PC-3 (cell line): ENCODE measurements around the gene SMOC2. TPM values are rescaled to one million over a fixed set of nuclear protein-coding genes. Genes with fewer than 3 reads are reported as not detected.

Source experiments
- ATAC-seq: fragments of 200-7000 bp; cut with Tn5 transposase; 2 replicates; pipeline ENCODE4 v1.9.1; 2020; ENCODE audit warnings: mild to moderate bottlenecking, moderate library complexity
- BruUV-seq: library from RNA; stranded (reverse); fragments of 400-500 nt; replicated peaks from 2 replicates; lab custom pipeline; 2021; lab: Mats Ljungman, UMichigan
- CTCF ChIA-PET: fragments of 300-600 bp; sonication (Branson Sonifier 250); formaldehyde crosslinking; loops from one replicate; lab custom pipeline; 2022; ENCODE audit warnings: antibody characterized with exemption; lab: Charles Lee
- POLR2A ChIA-PET: fragments of 300-600 bp; sonication (Branson Sonifier 250); formaldehyde crosslinking; loops from one replicate; lab custom pipeline; 2022; ENCODE audit warnings: antibody characterized with exemption; ENCODE audit not compliant: unreplicated experiment; lab: Charles Lee
- DNase-seq: peaks from one replicate; pipeline ENCODE4 v3.0.0-alpha.2; 2015
- H2AFZ ChIP-seq: fragments of 300-600 bp; sonication (generic); 2 replicates; pipeline ENCODE4 v1.6.0; 2016; ENCODE audit warnings: antibody characterized with exemption, low read length
- H3F3A ChIP-seq: fragments of 300-600 bp; sonication (generic); one replicate; pipeline ENCODE4 v1.6.0; 2017; ENCODE audit warnings: antibody characterized with exemption, low read length, control low read depth, mild to moderate bottlenecking; ENCODE audit not compliant: unreplicated experiment
- H3K27ac ChIP-seq: fragments of 300-600 bp; sonication (generic); 2 replicates; pipeline ENCODE4 v1.5.1; 2016; ENCODE audit warnings: mild to moderate bottlenecking, low read length
- H3K27me3 ChIP-seq: fragments of 300-600 bp; sonication (generic); 2 replicates; pipeline ENCODE4 v1.6.1; 2016; ENCODE audit warnings: low read length, mixed read lengths
- H3K36me3 ChIP-seq: fragments of 300-600 bp; sonication (generic); 2 replicates; pipeline ENCODE4 v1.6.1; 2016; ENCODE audit warnings: low read depth, mixed run types, low read length, mixed read lengths
- H3K4me1 ChIP-seq: fragments of 300-600 bp; sonication (generic); 2 replicates; pipeline ENCODE4 v1.5.1; 2016; ENCODE audit warnings: low read length; ENCODE audit not compliant: insufficient read depth
- H3K4me2 ChIP-seq: fragments of 300-600 bp; sonication (generic); 2 replicates; pipeline ENCODE4 v1.6.0; 2016; ENCODE audit warnings: low read length
- H3K4me3 ChIP-seq: fragments of 300-600 bp; sonication (generic); 2 replicates; pipeline ENCODE4 v1.5.1; 2016; ENCODE audit warnings: mild to moderate bottlenecking, low read length, mixed read lengths
- H3K79me2 ChIP-seq: fragments of 300-600 bp; sonication (generic); 2 replicates; pipeline ENCODE4 v1.6.1; 2017; ENCODE audit warnings: low read length, mixed read lengths
- H3K9ac ChIP-seq: fragments of 300-600 bp; sonication (generic); 2 replicates; pipeline ENCODE4 v1.6.0; 2016; ENCODE audit warnings: mild to moderate bottlenecking, low read length
- H3K9me2 ChIP-seq: fragments of 300-600 bp; sonication (generic); replicated peaks from 2 replicates; pipeline ENCODE4 v1.6.1; 2016; ENCODE audit warnings: mixed run types, low read length, mixed read lengths
- H3K9me3 ChIP-seq: fragments of 300-600 bp; sonication (generic); 2 replicates; pipeline ENCODE4 v1.6.1; 2016; ENCODE audit warnings: low read length, mixed read lengths
- H4K20me1 ChIP-seq: fragments of 300-600 bp; sonication (generic); 2 replicates; pipeline ENCODE4 v1.6.1; 2016; ENCODE audit warnings: low read length, mixed read lengths
- EZH2 ChIP-seq: fragments of 300-600 bp; sonication (generic); IDR thresholded peaks from one replicate; pipeline ENCODE4 v1.6.1; 2017; ENCODE audit warnings: antibody characterized with exemption, mild to moderate bottlenecking, low read length; ENCODE audit not compliant: unreplicated experiment
- EZH2phosphoT487 ChIP-seq: fragments of 300-600 bp; sonication (generic); IDR thresholded peaks from 2 replicates; pipeline ENCODE4 v1.6.1; 2018; ENCODE audit warnings: mild to moderate bottlenecking, antibody characterized with exemption, low read length, borderline replicate concordance
- intact Hi-C: fragments of 100-400 bp; cut with micrococcal nuclease; formaldehyde crosslinking; loops from 2 replicates; pipeline ENCODE4 v1.9.0; 2023
- total RNA-seq: library from RNA; depleted of rRNA; stranded (reverse); fragments of >200 nt; gene quantifications from 2 replicates; pipeline ENCODE4 v1.2.3, GENCODE V29; 2014
- TF ChIP-seq, protein P1 (sequence below): fragments of 300-600 bp; sonication (generic); conservative IDR thresholded peaks from 2 replicates; pipeline ENCODE4 v1.5.1; 2017; ENCODE audit warnings: antibody characterized with exemption, low read depth, mild to moderate bottlenecking, low read length

The SMOC2 gene
- total RNA-seq, 1 experiment from 2014 or later = not detected

DNA sequence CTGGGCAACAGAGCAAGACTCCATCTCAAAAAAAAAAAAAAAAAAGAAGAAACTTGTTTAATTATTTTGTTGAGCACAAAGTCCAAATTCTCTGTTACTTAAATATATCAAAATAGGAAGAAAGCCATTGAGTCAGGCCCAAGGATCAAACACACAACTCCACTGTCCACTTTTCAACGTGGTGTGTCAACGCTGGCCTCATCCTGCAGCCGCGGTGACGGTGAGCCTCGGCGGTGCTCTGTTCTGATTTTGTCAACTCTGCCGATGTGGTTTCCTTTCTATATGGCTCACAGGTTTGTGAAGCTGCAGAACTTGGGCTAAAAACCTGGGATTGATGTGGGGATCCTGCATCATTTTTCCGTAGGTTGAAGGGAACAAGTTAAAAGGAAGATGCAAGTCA, 3.2 kb upstream of the SMOC2 start:
- H3K9me3 ChIP-seq = no peaks in the 10 kb centered on the region
- no peak overlapping the region for H3K27ac ChIP-seq
- H3K9me2 ChIP-seq = no peaks in the 10 kb centered on the region
- H3F3A ChIP-seq = no peaks in the 10 kb centered on the region
- no peaks in the 10 kb centered on the region for H3K4me1 ChIP-seq
- ChIA-PET CTCF (no interaction called here), POLR2A (no interaction called here)
- no peaks in the 10 kb centered on the region for H3K79me2 ChIP-seq
- no TSS peak for BruUV-seq
- peaks cover 23% of the 10 kb centered on the region for H3K27me3 ChIP-seq
- DNase-seq (no peak), ATAC-seq (no peak)
- intact Hi-C loops = no loop called here
- H3K36me3 ChIP-seq = no peaks in the 10 kb centered on the region
- H4K20me1 ChIP-seq = no peaks in the 10 kb centered on the region
- H3K4me3 ChIP-seq = no peak overlapping the region
- no peak overlapping the region for H3K9ac ChIP-seq
- TF ChIP-seq EZH2 (no peak), EZH2phosphoT487 (no peak)
- TF ChIP-seq, protein P1, sequence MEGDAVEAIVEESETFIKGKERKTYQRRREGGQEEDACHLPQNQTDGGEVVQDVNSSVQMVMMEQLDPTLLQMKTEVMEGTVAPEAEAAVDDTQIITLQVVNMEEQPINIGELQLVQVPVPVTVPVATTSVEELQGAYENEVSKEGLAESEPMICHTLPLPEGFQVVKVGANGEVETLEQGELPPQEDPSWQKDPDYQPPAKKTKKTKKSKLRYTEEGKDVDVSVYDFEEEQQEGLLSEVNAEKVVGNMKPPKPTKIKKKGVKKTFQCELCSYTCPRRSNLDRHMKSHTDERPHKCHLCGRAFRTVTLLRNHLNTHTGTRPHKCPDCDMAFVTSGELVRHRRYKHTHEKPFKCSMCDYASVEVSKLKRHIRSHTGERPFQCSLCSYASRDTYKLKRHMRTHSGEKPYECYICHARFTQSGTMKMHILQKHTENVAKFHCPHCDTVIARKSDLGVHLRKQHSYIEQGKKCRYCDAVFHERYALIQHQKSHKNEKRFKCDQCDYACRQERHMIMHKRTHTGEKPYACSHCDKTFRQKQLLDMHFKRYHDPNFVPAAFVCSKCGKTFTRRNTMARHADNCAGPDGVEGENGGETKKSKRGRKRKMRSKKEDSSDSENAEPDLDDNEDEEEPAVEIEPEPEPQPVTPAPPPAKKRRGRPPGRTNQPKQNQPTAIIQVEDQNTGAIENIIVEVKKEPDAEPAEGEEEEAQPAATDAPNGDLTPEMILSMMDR = no peak
- H2AFZ ChIP-seq = no peak overlapping the region
- H3K4me2 ChIP-seq = no peak overlapping the region

DNA sequence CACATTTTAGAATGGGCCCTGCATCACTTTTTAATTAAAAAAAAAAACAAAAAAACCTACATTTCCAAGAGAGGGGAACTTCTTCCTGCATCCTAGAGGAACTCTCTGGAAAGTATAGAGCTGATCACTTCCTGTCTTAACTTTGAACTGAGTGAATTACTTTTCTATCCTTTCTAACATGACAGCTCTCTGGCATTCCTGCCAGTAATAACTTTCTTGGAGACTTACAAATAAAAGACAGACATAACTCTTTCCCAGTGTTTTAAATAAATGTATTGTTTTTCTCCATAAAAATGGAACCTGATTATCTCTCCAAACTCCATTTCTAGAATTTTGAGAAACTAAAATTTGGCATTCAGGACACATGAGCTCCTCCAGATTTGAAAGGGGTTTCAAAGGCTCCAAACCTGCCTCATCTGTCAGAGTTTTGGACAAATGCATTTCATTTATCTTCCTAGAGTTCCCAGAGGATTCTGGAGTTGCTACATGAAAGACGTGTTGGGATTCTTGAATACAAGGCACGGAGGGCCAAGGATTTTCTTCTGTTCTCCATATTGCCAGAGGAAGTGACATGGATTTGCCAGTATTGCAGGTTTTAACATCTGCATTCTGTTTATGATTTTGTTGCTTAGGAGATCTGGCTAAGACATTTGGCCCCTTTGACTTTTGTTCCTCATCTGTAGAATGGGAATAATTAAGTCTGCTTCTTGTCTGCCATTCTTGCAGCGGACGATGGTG, 2.0 kb upstream of the SMOC2 start:
- no TSS peak for BruUV-seq
- H4K20me1 ChIP-seq = no peaks in the 10 kb centered on the region
- H3K9me3 ChIP-seq = no peaks in the 10 kb centered on the region
- no peak overlapping the region for H3K4me3 ChIP-seq
- no peaks in the 10 kb centered on the region for H3K9me2 ChIP-seq
- CTCF ChIA-PET = no interaction called here
- H3K27me3 ChIP-seq = peaks cover 23% of the 10 kb centered on the region
- no peak for DNase-seq
- no peak overlapping the region for H2AFZ ChIP-seq
- no peaks in the 10 kb centered on the region for H3K4me1 ChIP-seq
- no peaks in the 10 kb centered on the region for H3K36me3 ChIP-seq
- H3F3A ChIP-seq = no peaks in the 10 kb centered on the region
- ATAC-seq = no peak
- H3K79me2 ChIP-seq = no peaks in the 10 kb centered on the region
- intact Hi-C loops = no loop called here
- no peak overlapping the region for H3K27ac ChIP-seq
- no peak overlapping the region for H3K9ac ChIP-seq
- TF ChIP-seq, protein P1 = no peak
- TF ChIP-seq EZH2phosphoT487 (no peak), EZH2 (no peak)
- no peak overlapping the region for H3K4me2 ChIP-seq
- POLR2A ChIA-PET = no interaction called here

DNA sequence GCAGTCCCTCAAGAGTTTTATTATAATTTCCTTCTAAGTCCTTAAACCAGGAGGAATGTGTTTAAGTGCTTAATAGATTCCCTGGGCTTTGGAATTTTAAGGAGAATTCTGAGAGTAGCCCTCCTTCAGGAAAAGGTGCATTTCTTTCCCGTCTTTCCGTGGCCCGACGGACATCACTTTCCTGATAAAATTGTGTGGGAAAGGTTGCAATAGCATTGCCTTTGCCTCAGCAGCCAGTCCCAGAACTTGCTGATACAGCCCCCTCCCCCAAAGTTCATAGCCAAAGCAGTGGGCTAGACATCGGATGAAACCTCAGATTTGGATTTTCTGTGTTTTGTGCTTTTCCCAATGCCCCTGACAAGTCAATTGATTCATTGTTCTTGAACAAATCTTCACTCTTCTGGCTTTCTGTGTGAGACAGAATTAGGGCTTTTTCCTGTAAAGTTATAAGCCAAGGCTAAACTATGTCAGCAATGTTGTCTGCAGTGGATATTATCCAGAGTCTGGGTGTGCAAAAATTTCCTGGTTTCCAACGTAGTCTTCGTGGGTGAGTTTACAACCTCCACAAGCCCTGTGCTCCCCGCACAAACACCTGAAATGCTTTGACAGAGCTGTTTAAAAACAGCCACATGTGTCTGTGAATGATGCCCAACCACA, 1.1 kb upstream of the SMOC2 start:
- Histone ChIP-seq H4K20me1 (no peaks in the 10 kb centered on the region), H3K9me3 (no peaks in the 10 kb centered on the region), H3K4me1 (no peaks in the 10 kb centered on the region), H3K27me3 (peaks cover 20% of the 10 kb centered on the region), H3K36me3 (no peaks in the 10 kb centered on the region), H3K9ac (no peak overlapping the region), H2AFZ (no peak overlapping the region), H3K4me3 (no peak overlapping the region), H3K27ac (no peak overlapping the region), H3K4me2 (no peak overlapping the region), H3K79me2 (no peaks in the 10 kb centered on the region), H3F3A (no peaks in the 10 kb centered on the region), H3K9me2 (no peaks in the 10 kb centered on the region)
- POLR2A ChIA-PET = no interaction called here
- BruUV-seq = no TSS peak
- intact Hi-C loops = no loop called here
- no peak for TF ChIP-seq EZH2
- no peak for TF ChIP-seq EZH2phosphoT487
- TF ChIP-seq, protein P1 = no peak
- CTCF ChIA-PET = no interaction called here
- DNase-seq = no peak
- no peak for ATAC-seq
